ENCODE data around the gene TAPBP. TPM values are rescaled to one million over a fixed set of nuclear protein-coding genes. Genes with fewer than 3 reads are reported as not detected.

Gene TAPBP
- total RNA-seq, 1 experiment from 2014 or later, result 67.2 TPM

DNA sequence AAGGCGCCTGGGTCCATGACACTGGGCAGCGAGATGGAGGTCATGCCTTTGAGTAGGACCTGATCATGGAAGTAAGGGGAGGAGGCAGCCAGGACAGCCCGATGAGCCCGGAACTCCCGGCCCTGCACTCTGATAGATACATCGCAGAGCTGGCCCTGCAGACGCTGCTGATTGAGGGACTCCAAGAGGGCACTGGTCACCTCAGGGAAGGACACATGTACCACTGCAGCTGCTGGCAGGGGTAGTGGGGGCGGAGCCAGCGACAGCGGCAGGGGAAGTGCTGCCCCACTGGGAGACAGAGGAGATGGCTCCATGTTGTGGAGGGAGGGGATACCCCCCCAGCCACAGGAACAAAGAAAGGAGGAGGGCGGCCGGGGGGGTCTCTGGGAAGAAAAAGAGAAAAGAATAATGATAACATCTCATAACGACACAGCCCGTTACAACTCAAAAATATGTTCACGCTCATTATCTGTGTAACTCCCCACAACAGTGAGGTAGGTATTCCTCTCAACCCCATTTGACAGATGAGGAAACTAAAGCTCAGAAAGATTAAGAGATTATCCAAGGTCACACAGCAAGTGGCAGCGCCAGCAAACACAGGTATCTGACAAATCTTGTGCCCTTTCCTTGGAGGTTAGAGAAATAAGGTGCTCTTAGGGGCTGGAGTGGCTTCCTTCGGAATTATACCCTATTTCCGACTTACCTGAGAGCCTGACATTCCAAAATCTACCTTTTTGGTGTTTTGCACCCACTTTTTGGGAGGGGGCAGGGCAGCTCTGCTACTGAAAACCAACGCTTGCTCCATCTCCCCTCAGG is 2.9 kb upstream of the TAPBP start:
- Histone ChIP-seq H2AFZ (ENCODE audit: low read length) (no peak overlapping the region), H3K27ac (ENCODE audit: low read length) (no peak overlapping the region), H3K9me3 (ENCODE audit: low read length) (no peaks in the 10 kb centered on the region), H3K4me1 (ENCODE audit: insufficient read depth, low read length) (peaks cover 53% of the 10 kb centered on the region), H3K4me3 (ENCODE audit: low read length) (peak overlapping the region; percentile 42; the same call in 1 of the 2 replicates), H3K27me3 (ENCODE audit: low read length) (no peaks in the 10 kb centered on the region), H3K79me2 (ENCODE audit: low read length) (peaks cover 49% of the 10 kb centered on the region), H3K36me3 (ENCODE audit: low read depth, low read length) (peaks cover 12% of the 10 kb centered on the region; the same call in 1 of the 2 replicates), H4K20me1 (ENCODE audit: low read length) (peaks cover 3% of the 10 kb centered on the region; the same call in 1 of the 2 replicates), H3K9me2 (replicated peaks; ENCODE audit: low read length) (no peaks in the 10 kb centered on the region), H3F3A (ENCODE audit: low read length, unreplicated experiment) (no peaks in the 10 kb centered on the region), H3K9ac (ENCODE audit: low read length) (no peak overlapping the region), H3K4me2 (ENCODE audit: low read length) (peak overlapping the region; percentile 56)
- no peak for TF ChIP-seq EZH2 (IDR thresholded peaks at IDR 0.05; ENCODE audit: low read length, unreplicated experiment)
- TF ChIP-seq EZH2phosphoT487 (IDR thresholded peaks at IDR 0.05; ENCODE audit: borderline replicate concordance, low read length), result no peak
- TF ChIP-seq, protein P1, sequence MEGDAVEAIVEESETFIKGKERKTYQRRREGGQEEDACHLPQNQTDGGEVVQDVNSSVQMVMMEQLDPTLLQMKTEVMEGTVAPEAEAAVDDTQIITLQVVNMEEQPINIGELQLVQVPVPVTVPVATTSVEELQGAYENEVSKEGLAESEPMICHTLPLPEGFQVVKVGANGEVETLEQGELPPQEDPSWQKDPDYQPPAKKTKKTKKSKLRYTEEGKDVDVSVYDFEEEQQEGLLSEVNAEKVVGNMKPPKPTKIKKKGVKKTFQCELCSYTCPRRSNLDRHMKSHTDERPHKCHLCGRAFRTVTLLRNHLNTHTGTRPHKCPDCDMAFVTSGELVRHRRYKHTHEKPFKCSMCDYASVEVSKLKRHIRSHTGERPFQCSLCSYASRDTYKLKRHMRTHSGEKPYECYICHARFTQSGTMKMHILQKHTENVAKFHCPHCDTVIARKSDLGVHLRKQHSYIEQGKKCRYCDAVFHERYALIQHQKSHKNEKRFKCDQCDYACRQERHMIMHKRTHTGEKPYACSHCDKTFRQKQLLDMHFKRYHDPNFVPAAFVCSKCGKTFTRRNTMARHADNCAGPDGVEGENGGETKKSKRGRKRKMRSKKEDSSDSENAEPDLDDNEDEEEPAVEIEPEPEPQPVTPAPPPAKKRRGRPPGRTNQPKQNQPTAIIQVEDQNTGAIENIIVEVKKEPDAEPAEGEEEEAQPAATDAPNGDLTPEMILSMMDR (conservative IDR thresholded peaks at IDR 0.05; ENCODE audit: low read depth, low read length), result no peak
- no peak for ATAC-seq
- intact Hi-C loops (cut with micrococcal nuclease), result no loop called here
- no peak for DNase-seq
- POLR2A ChIA-PET (ENCODE audit: unreplicated experiment), result interaction anchor here (0.6 to 0.9 kb wide), 4 partner anchors 32 to 1577 kb away, joined by 3 to 6 read pairs (median 4); partner anchors contain the start of gene MSH5
- CTCF ChIA-PET, result no interaction called here
- BruUV-seq (replicated peaks), result no TSS peak

DNA sequence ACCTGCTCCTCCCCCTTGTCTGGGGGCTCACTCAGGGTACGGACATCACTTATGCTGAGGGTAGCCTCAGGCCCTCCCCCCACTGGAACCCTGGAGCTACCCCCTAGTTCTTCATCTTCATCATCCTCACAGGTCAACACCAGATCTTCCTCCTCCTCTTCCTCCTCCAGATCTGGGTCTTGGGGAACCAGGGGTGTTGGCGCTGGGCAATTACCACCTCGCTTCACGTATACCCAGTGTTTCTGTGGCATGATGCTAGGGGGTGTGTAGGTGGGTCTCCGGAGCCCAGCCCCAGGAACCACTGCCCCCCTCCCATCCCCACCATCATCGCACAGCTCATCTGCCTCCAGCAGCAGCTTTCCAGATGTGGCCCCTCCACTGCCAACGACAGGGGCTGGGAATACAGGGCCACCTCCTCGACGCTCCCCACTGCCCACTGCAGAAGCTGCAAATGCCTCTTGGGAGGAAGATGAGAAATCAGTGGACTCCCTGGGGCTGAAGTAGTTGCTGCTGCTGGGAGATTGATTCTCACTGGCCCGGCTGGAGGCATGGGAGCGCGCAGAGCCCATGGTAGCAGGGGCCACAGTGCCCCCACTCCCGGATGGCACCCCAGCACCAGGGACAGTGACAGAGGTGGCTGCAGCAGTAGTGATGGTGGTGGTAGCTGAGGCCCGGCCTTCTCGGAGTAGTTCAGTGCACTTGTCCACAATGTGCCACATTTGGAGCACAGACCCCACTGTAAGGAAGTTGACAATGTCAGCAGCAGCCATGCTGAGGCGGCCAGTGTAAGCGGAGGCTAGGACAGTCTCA is 2.1 kb upstream of the TAPBP start:
- Histone ChIP-seq H3K9me2 (replicated peaks; ENCODE audit: low read length) (no peaks in the 10 kb centered on the region), H3K9me3 (ENCODE audit: low read length) (no peaks in the 10 kb centered on the region), H3K4me2 (ENCODE audit: low read length) (no peak overlapping the region), H3K79me2 (ENCODE audit: low read length) (peaks cover 48% of the 10 kb centered on the region), H3F3A (ENCODE audit: low read length, unreplicated experiment) (no peaks in the 10 kb centered on the region), H3K4me3 (ENCODE audit: low read length) (no peak overlapping the region), H2AFZ (ENCODE audit: low read length) (no peak overlapping the region), H4K20me1 (ENCODE audit: low read length) (peaks cover 6% of the 10 kb centered on the region; the same call in 1 of the 2 replicates), H3K4me1 (ENCODE audit: insufficient read depth, low read length) (peaks cover 47% of the 10 kb centered on the region), H3K27ac (ENCODE audit: low read length) (no peak overlapping the region), H3K36me3 (ENCODE audit: low read depth, low read length) (peaks cover 12% of the 10 kb centered on the region; the same call in 1 of the 2 replicates), H3K9ac (ENCODE audit: low read length) (no peak overlapping the region), H3K27me3 (ENCODE audit: low read length) (no peaks in the 10 kb centered on the region)
- CTCF ChIA-PET, result no interaction called here
- BruUV-seq (replicated peaks), result no TSS peak
- TF ChIP-seq EZH2phosphoT487 (IDR thresholded peaks at IDR 0.05; ENCODE audit: borderline replicate concordance, low read length) (no peak), EZH2 (IDR thresholded peaks at IDR 0.05; ENCODE audit: low read length, unreplicated experiment) (no peak)
- TF ChIP-seq, protein P1 (conservative IDR thresholded peaks at IDR 0.05; ENCODE audit: low read depth, low read length), result no peak
- POLR2A ChIA-PET (ENCODE audit: unreplicated experiment), result no interaction called here
- ATAC-seq, result no peak
- intact Hi-C loops (cut with micrococcal nuclease), result no loop called here
- DNase-seq, result no peak
